Caco-2 (cell line): Measurements from ENCODE around the gene PAM. TPM values are rescaled to one million over a fixed set of nuclear protein-coding genes. Genes with fewer than 3 reads are reported as not detected.

Experiments
- BruUV-seq: library from RNA; stranded (reverse); fragments of 400-500 nt; replicated peaks from 2 replicates; lab custom pipeline; 2021; lab: Mats Ljungman, UMichigan
- CTCF ChIA-PET: fragments of 300-600 bp; sonication (Branson Sonifier 250); formaldehyde crosslinking; loops from one replicate; lab custom pipeline; 2022; ENCODE audit warnings: antibody characterized with exemption; lab: Charles Lee
- POLR2A ChIA-PET: fragments of 300-600 bp; sonication (Branson Sonifier 250); formaldehyde crosslinking; loops from one replicate; lab custom pipeline; 2022; ENCODE audit warnings: antibody characterized with exemption; lab: Charles Lee
- DNase-seq, 2 experiments: peaks; one replicate each; pipeline versions ENCODE4 v3.0.0 to v3.0.0-alpha.2; 2020 to 2022
- H3K27me3 ChIP-seq: replicated peaks from 2 replicates; pipeline ENCODE4 v1.6.0; 2011; ENCODE audit warnings: low read length; ENCODE audit not compliant: control insufficient read depth, insufficient read depth
- H3K36me3 ChIP-seq: 2 replicates; pipeline ENCODE4 v1.5.1; 2011; ENCODE audit warnings: low read length; ENCODE audit not compliant: control insufficient read depth, insufficient read depth
- H3K4me1 ChIP-seq: fragments of 250-450 bp; sonication (Bioruptor Pico); 2 replicates; pipeline ENCODE4 v1.5.1; 2020; ENCODE audit warnings: mild to moderate bottlenecking
- H3K4me3 ChIP-seq: 2 replicates; pipeline ENCODE4 v1.5.1; 2011; ENCODE audit warnings: low read depth, mild to moderate bottlenecking, control low read depth, low read length
- H3K9me3 ChIP-seq: fragments of 250-450 bp; sonication (Bioruptor Pico); 2 replicates; pipeline ENCODE4 v1.5.1; 2020; ENCODE audit warnings: mild to moderate bottlenecking, moderate library complexity
- H3K27ac Mint-ChIP-seq: one replicate; pipeline ENCODE4 v1.8.0; 2022; ENCODE audit warnings: mixed read lengths; ENCODE audit not compliant: unreplicated experiment
- H3K27me3 Mint-ChIP-seq: one replicate; pipeline ENCODE4 v1.8.0; 2022; ENCODE audit warnings: mixed read lengths; ENCODE audit not compliant: insufficient read depth, unreplicated experiment
- H3K36me3 Mint-ChIP-seq: one replicate; pipeline ENCODE4 v1.8.0; 2022; ENCODE audit warnings: mild to moderate bottlenecking, mixed read lengths; ENCODE audit not compliant: insufficient read depth, unreplicated experiment
- H3K4me1 Mint-ChIP-seq: one replicate; pipeline ENCODE4 v1.8.0; 2022; ENCODE audit warnings: low read depth, mixed read lengths; ENCODE audit not compliant: unreplicated experiment
- H3K4me3 Mint-ChIP-seq: one replicate; pipeline ENCODE4 v1.8.0; 2022; ENCODE audit warnings: mild to moderate bottlenecking, moderate library complexity, mixed read lengths; ENCODE audit not compliant: unreplicated experiment
- H3K9me3 Mint-ChIP-seq: one replicate; pipeline ENCODE4 v1.8.0; 2022; ENCODE audit warnings: mixed read lengths; ENCODE audit not compliant: unreplicated experiment
- CTCF ChIP-seq, 2 experiments: fragments of 200-600 bp in 1 of 2; IDR thresholded peaks; 1 replicate in 1 of 2; 2 replicates in 1 of 2; pipeline versions ENCODE4 v1.5.1 to v1.8.0; 2011 to 2022; ENCODE audit warnings: antibody characterized with exemption in 1 of 2, control low read depth in 1 of 2, inconsistent platforms in 1 of 2, low read depth in 1 of 2, low read length in 1 of 2, mild to moderate bottlenecking in 1 of 2, moderate library complexity in 1 of 2; ENCODE audit not compliant: insufficient read depth in 1 of 2, severe bottlenecking in 1 of 2, unreplicated experiment in 1 of 2
- intact Hi-C: fragments of 100-400 bp; cut with micrococcal nuclease; formaldehyde crosslinking; loops from one replicate; pipeline ENCODE4 v1.10.0; 2022; ENCODE audit not compliant: unreplicated experiment
- total RNA-seq: library from RNA; stranded (reverse); gene quantifications from 2 replicates; pipeline ENCODE4 v1.2.3, GENCODE V29; 2022

The PAM gene
- total RNA-seq, 1 experiment from 2014 or later = 48.0 TPM

DNA sequence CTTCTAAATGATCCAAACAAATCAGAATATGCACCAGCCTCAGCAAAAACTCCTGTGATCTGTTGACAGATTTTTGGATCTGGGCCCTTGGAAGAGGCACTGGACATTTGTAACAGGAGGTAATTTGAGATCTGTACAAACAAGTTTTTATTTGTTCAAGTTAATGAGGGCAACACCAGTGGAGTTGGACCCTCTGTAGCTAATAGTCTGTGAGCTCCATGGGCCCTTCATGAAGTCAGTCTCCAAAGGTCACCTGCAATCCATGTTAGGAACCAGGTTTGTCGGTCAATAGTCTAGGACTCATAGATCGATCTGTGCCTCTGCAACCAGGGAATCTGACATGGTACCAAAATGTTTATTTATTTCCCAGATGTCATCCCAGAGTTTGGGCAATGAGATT, 40.9 kb downstream of the PAM start:
- Mint-ChIP-seq H3K9me3 (no peaks in the 10 kb centered on the region), H3K27ac (no peak overlapping the region), H3K4me1 (peaks cover 14% of the 10 kb centered on the region), H3K27me3 (no peaks in the 10 kb centered on the region), H3K36me3 (no peaks in the 10 kb centered on the region), H3K4me3 (no peak overlapping the region)
- DNase-seq = no peak
- Histone ChIP-seq H3K27me3 (no peaks in the 10 kb centered on the region), H3K4me3 (no peak overlapping the region), H3K36me3 (no peaks in the 10 kb centered on the region), H3K9me3 (no peaks in the 10 kb centered on the region), H3K4me1 (peaks cover 37% of the 10 kb centered on the region)
- POLR2A ChIA-PET = no interaction called here
- no TSS peak for BruUV-seq
- CTCF ChIA-PET = no interaction called here
- intact Hi-C loops = no loop called here
- TF ChIP-seq CTCF (IDR thresholded peaks at IDR 0.05; ENCODE audit: insufficient read depth in 1 of 2, low read depth in 1 of 2, low read length in 1 of 2, severe bottlenecking in 1 of 2, unreplicated experiment in 1 of 2) = no peak

DNA sequence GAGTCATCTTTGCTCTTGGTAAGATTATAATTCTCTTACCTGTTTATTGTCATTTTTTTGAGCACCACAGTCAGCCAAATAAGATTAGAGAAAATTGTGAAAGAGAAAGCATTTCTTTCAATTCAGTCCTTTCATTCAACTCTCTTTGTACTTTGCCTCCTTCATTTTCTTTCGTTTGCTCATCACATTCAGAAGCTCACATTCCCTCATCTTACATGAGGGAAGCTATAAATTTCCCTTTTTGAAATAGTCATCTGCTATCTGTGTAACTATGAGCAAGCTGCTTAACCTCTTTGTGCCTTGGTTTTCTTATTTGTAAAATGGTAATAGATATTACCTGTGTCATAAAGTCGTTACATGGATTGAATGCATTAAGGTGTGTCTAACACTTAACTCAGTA, 41.4 kb downstream of the PAM start:
- no peak overlapping the region for H3K27ac Mint-ChIP-seq
- H3K27me3 ChIP-seq = no peaks in the 10 kb centered on the region
- no peaks in the 10 kb centered on the region for H3K36me3 ChIP-seq
- no peak overlapping the region for H3K4me3 ChIP-seq
- ChIA-PET CTCF (no interaction called here), POLR2A (no interaction called here)
- H3K36me3 Mint-ChIP-seq = no peaks in the 10 kb centered on the region
- H3K9me3 Mint-ChIP-seq = no peaks in the 10 kb centered on the region
- intact Hi-C loops = no loop called here
- no peaks in the 10 kb centered on the region for H3K27me3 Mint-ChIP-seq
- no peak overlapping the region for H3K4me3 Mint-ChIP-seq
- peak in 1 of 2 experiments; percentile 4 for DNase-seq
- H3K9me3 ChIP-seq = no peaks in the 10 kb centered on the region
- no peak for TF ChIP-seq CTCF (IDR thresholded peaks at IDR 0.05; ENCODE audit: insufficient read depth in 1 of 2, low read depth in 1 of 2, low read length in 1 of 2, severe bottlenecking in 1 of 2, unreplicated experiment in 1 of 2)
- no TSS peak for BruUV-seq
- H3K4me1 ChIP-seq = peaks cover 35% of the 10 kb centered on the region
- H3K4me1 Mint-ChIP-seq = peaks cover 14% of the 10 kb centered on the region

- Mint-ChIP-seq H3K36me3 (no peaks in the 10 kb centered on the region), H3K27me3 (no peaks in the 10 kb centered on the region), H3K9me3 (no peaks in the 10 kb centered on the region), H3K4me1 (peaks cover 6% of the 10 kb centered on the region), H3K27ac (no peak overlapping the region), H3K4me3 (no peak overlapping the region)
- H3K36me3 ChIP-seq = no peaks in the 10 kb centered on the region
- POLR2A ChIA-PET = interaction anchor here (0.6 kb wide), 1 partner anchor 461 kb away, joined by 16 read pairs; the partner anchor contains the start of gene MACIR
- no peak for TF ChIP-seq CTCF (IDR thresholded peaks at IDR 0.05; ENCODE audit: insufficient read depth in 1 of 2, low read depth in 1 of 2, low read length in 1 of 2, severe bottlenecking in 1 of 2, unreplicated experiment in 1 of 2)
- no peaks in the 10 kb centered on the region for H3K9me3 ChIP-seq
- no peak for DNase-seq
- BruUV-seq = no TSS peak
- intact Hi-C loops = no loop called here
- no peak overlapping the region for H3K4me3 ChIP-seq
- CTCF ChIA-PET = no interaction called here
- H3K4me1 ChIP-seq = peaks cover 26% of the 10 kb centered on the region
- H3K27me3 ChIP-seq = no peaks in the 10 kb centered on the region
These were observed 42.3 kb downstream of the PAM start for GRCh38 chr5:102797322-102797884.
